HG02798 (cell line): Measurements from ENCODE around the gene FAM118A.
"Not testable (repeated sequence)": the region's sequence is repeated elsewhere in the genome, so short reads cannot be mapped to it uniquely, and the experiment has no call there.

ENCODE experiments used
- ATAC-seq: cut with Tn5 transposase; IDR thresholded peaks from one replicate; pipeline ENCODE4 v1.9.1; 2021; ENCODE audit warnings: mild to moderate bottlenecking; ENCODE audit not compliant: unreplicated experiment, poor library complexity

Gene FAM118A

GRCh38 chr22:45309422-45310227 lies at the start of gene FAM118A:
Gene FAM118A (plus strand): TSS chr22:45309934. CDS start chr22:45322380, 12,446 bp downstream.
- ATAC-seq = peak; percentile 91

- not testable (repeated sequence) for ATAC-seq
Observed at GRCh38 chr22:45260395-45260759, 49.4 kb upstream of the FAM118A start.

- ATAC-seq = no peak
Observed at GRCh38 chr22:45261407-45262088, 48.2 kb upstream of the FAM118A start.

GRCh38 chr22:45262195-45262930 lies 47.4 kb upstream of the FAM118A start:
- ATAC-seq = no peak

GRCh38 chr22:45262931-45263462 lies 46.7 kb upstream of the FAM118A start:
- ATAC-seq = peak; percentile 40

DNA sequence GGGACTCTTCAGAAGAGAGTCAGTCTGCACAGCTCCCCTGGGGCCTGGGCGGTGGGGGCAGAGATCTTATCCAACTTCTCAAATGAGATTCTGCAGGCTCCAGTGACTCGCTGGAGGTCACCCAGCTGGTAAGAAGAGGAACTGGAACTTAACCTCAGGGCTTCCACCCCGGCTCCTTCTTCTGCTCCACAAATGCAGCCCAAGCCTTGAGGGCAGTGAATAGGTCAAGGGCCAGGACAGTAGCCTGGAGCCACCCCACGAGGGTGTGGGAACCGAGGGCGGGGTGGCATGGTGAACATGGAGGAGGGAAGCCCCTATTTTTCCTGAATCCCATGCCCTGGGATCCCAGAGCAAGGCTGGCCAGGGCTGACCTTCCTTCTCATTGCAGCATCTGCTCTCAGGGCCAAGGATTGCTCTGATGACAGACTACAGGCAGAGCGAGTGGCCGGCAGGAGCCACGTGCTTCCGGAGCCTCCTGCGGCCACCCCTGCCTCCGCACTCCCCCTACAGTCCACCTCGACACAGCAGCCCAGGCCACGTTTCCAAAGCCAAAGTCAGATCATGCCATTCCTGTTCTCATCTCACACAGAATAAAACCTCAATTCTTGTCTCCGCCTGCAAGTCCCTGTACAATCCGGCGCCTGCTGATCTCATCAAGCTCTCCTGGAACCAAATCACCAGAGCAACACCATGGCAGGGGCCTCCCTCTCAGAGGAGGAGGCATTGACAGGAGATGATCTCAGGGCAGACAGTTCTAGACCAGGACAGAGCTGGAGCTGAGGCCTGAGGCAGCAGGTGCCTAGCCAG lies 46.1 kb upstream of the FAM118A start:
- peak; percentile 80 for ATAC-seq

DNA sequence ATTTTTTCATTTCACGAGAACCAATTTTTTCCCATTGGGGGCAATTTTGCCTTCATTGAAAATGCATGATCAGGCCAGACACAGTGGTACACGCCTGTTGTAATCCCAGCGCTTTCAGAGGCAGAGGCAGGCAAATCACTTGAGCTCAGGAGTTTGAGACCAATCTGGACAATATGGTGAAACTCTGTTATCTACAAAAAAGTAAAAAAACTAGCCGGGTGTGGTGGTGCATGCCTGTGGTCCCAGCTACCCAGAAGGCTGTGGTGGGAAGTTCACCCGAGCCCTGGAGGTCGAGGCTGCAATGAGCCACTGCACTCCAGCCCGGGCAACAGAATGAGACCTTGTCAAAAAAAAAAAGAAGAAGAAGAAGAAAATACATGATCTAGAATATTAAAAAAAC lies 44.2 kb upstream of the FAM118A start:
- ATAC-seq = no peak

- ATAC-seq = peak; percentile 28
Observed at GRCh38 chr22:45268167-45268957, 41.4 kb upstream of the FAM118A start.

DNA sequence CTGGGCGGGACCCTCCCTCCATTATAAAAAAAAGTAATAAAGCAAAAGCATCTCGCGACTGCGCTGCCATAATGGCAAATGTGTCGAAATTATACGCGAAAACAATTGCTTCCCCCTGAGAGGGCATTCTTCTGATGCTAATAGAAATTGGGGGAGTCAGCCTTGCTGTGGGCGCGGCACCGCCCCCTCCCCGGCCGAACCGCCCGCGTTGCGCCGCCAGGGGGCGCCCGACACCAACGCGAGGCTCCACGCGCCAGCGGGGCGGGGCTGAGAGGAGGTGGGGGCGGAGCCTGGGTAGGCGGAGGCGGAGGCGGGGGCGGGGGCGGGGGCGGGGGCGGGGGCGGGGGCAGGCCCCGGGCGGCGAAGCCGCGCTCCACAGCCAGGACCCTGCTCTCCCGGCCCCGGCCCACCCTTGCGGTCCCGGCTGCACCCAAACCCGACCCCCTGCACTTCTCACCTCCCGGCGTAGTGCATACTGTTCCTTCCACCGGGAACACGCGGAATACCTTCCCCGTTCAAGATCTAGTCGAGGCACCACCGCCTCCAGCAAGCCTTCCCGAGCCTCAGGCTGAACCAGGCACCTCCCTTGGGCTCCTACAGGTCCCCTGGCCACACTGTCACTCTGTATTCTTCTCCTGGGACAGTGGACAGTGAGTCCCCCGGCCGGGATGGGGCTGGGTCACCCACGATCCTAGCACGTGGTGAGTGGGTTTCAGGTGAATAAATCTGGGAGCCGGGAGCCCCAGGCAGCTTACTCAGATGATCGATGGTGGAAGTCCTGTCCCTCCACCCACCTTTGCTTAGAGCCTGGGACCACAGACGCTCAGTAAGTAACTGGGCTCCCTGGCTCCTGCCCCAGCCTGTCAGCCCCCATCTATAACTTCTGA lies 40.5 kb upstream of the FAM118A start:
- ATAC-seq = peak; percentile 87

GRCh38 chr22:45270095-45271020 lies 39.4 kb upstream of the FAM118A start:
- ATAC-seq = no peak

- no peak for ATAC-seq
Observed at GRCh38 chr22:45271667-45272201, 38.0 kb upstream of the FAM118A start.

- no peak for ATAC-seq
Observed at GRCh38 chr22:45272498-45272897, 37.2 kb upstream of the FAM118A start.

- no peak for ATAC-seq
Observed at GRCh38 chr22:45273452-45274075, 36.2 kb upstream of the FAM118A start.

- ATAC-seq = no peak
Observed at GRCh38 chr22:45276507-45277105, 33.1 kb upstream of the FAM118A start.

- ATAC-seq = not testable (repeated sequence)
Observed at GRCh38 chr22:45277720-45278119, 32.0 kb upstream of the FAM118A start.

DNA sequence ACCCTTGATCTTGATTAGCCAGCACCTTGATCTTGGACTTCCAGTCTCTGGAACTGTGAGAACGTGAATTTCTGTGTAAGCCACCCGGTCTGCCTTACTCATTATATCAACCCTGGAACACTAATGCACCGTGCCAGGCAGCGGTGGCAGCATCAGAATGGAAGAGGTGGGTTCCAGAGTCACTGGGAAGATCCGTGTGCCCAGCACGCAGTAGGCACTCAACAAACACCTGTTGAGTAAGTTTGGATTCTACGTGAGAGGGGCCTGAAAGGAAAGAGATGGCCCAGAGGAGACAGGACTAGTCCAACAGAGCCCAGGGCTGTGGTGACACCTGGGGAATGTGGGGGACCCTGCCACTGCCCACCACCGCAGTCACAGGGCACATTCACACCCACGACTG lies 31.6 kb upstream of the FAM118A start:
- no peak for ATAC-seq
